ENCODE data around the gene SAPCD2.
A peak's percentile ranks its signal among the peaks of the same experiment; 100 is the strongest.
"Not testable (repeated sequence)": the region's sequence is repeated elsewhere in the genome, so short reads cannot be mapped to it uniquely, and the experiment has no call there.

Gene SAPCD2

GRCh38 chr9:137070201-137070905 lies at the start of gene SAPCD2:
TSS of gene SAPCD2 (minus strand) at chr9:137070557. CDS start at chr9:137070460, 97 bp downstream.
- peak; percentile 80 for DNase-seq

- DNase-seq = not testable (repeated sequence)
Measured at GRCh38 chr9:137118092-137118603, 47.8 kb upstream of the SAPCD2 start.

GRCh38 chr9:137117269-137117731 lies 46.9 kb upstream of the SAPCD2 start:
- DNase-seq = no peak

- DNase-seq = no peak
Measured at GRCh38 chr9:137116728-137117127, 46.4 kb upstream of the SAPCD2 start.

GRCh38 chr9:137116027-137116507 lies 45.7 kb upstream of the SAPCD2 start:
- no peak for DNase-seq

- DNase-seq = no peak
Measured at GRCh38 chr9:137115394-137116026, 45.2 kb upstream of the SAPCD2 start.

GRCh38 chr9:137114613-137115393 lies 44.4 kb upstream of the SAPCD2 start, which contains the start of gene DPP7:
TSS of gene DPP7 (minus strand) at chr9:137114733. CDS start at chr9:137114713, 20 bp downstream.
- DNase-seq = no peak

- no peak for DNase-seq
Measured at GRCh38 chr9:137114220-137114612, 43.9 kb upstream of the SAPCD2 start.

GRCh38 chr9:137113385-137114159 lies 43.2 kb upstream of the SAPCD2 start:
- no peak for DNase-seq

GRCh38 chr9:137112564-137113384 lies 42.4 kb upstream of the SAPCD2 start:
- DNase-seq = no peak

GRCh38 chr9:137111788-137112563 lies 41.6 kb upstream of the SAPCD2 start:
- no peak for DNase-seq

GRCh38 chr9:137110911-137111787 lies 40.8 kb upstream of the SAPCD2 start:
- DNase-seq = no peak

- no peak for DNase-seq
Measured at GRCh38 chr9:137110147-137110910, 40.0 kb upstream of the SAPCD2 start.

GRCh38 chr9:137109250-137110146 lies 39.1 kb upstream of the SAPCD2 start:
- no peak for DNase-seq

GRCh38 chr9:137108608-137109249 lies 38.4 kb upstream of the SAPCD2 start:
- no peak for DNase-seq

GRCh38 chr9:137107982-137108381 lies 37.6 kb upstream of the SAPCD2 start:
- no peak for DNase-seq

- DNase-seq = no peak
Measured at GRCh38 chr9:137107312-137107921, 37.1 kb upstream of the SAPCD2 start.

Data from NCI-H526 treated with DMSO at 0.1 percent for 48 hours (cell line).